ENCODE results near the gene USP14.

- TF ChIP-seq POLR2A (IDR thresholded peaks at IDR 0.05; ENCODE audit: borderline replicate concordance, extremely low read depth, insufficient read depth, insufficient read length) = no peak
- TF ChIP-seq ZNF274 (IDR thresholded peaks at IDR 0.05; ENCODE audit: low read depth, low read length) = no peak
- TF ChIP-seq CTCF (IDR thresholded peaks at IDR 0.05 in 2 of 3, conservative IDR thresholded peaks at IDR 0.05 in 1 of 3; ENCODE audit: borderline replicate concordance in 1 of 3, insufficient read depth in 1 of 3, low read depth in 2 of 3, low read length in 2 of 3) = no peak
- no peak for TF ChIP-seq TCF7L2 (IDR thresholded peaks at IDR 0.05; ENCODE audit: borderline replicate concordance, extremely low read depth, insufficient read depth, insufficient read length)
- no peak for TF ChIP-seq EZH2 (IDR thresholded peaks at IDR 0.05)
- TF ChIP-seq EGR1 (IDR thresholded peaks at IDR 0.05; ENCODE audit: low read depth) = no peak
- TF ChIP-seq CBX3 (IDR thresholded peaks at IDR 0.05; ENCODE audit: low read depth) = no peak
- TF ChIP-seq ELF1 (IDR thresholded peaks at IDR 0.05; ENCODE audit: borderline replicate concordance, low read depth) = no peak
- TF ChIP-seq SRF (IDR thresholded peaks at IDR 0.05; ENCODE audit: low read depth) = no peak
- no peak for TF ChIP-seq ATF3 (IDR thresholded peaks at IDR 0.05)
Measured at GRCh38 chr18:156514-157230, 1.7 kb upstream of the USP14 start.
